Keratinocyte (primary cell): ENCODE data around the gene OR2T8.

Experiments
- CTCF ChIP-seq, 3 experiments: IDR thresholded peaks in 1 of 3; conservative IDR thresholded peaks in 1 of 3; optimal IDR thresholded peaks in 1 of 3; 2 replicates in 2 of 3; 3 replicates in 1 of 3; pipeline versions ENCODE3 to v1.5.1; 2011; ENCODE audit warnings: low read length in 3 of 3, mild to moderate bottlenecking in 3 of 3, moderate library complexity in 2 of 3, control low read depth in 1 of 3, inconsistent platforms in 1 of 3; ENCODE audit not compliant: insufficient read depth in 2 of 3; ENCODE audit errors: extremely low read depth in 1 of 3
- EZH2 ChIP-seq: IDR thresholded peaks from one replicate; pipeline ENCODE4 v1.6.1; 2012; ENCODE audit warnings: inconsistent platforms, mild to moderate bottlenecking, low read length, moderate library complexity

- TF ChIP-seq CTCF (optimal IDR thresholded peaks at IDR 0.05 in 1 of 3, IDR thresholded peaks at IDR 0.05 in 1 of 3, conservative IDR thresholded peaks at IDR 0.05 in 1 of 3; ENCODE audit: extremely low read depth in 1 of 3, insufficient read depth in 2 of 3, low read length in 3 of 3) (no peak), EZH2 (no peak)
Observed at GRCh38 chr1:247961791-247962190, 41.7 kb downstream of the OR2T8 start.
